Hepatic stellate cell (primary cell): ENCODE measurements around the gene GPR26.

Source experiments
- DNase-seq: peaks from one replicate; pipeline ENCODE4 v3.0.0; 2011; ENCODE audit warnings: low spot score

Gene GPR26

DNA sequence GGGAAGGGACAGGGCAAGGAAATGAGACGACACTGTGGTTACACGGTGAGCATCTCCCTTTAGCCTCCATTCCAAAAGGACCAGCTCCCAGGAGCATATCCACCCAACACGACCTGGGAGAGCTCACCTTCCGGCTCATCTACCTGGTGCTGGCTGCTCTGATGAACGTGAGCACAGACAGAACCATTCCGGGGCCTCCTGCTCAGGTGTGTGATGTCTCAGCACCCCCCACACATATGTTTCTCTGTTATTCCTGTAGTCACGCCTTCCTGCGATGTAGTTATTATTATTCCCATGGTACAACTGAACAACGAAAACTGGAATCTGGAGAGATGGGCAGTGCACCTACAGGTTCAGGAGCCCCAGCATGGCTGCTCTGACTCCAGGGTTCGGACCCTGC lies 20.5 kb upstream of the GPR26 start:
- no peak for DNase-seq

DNA sequence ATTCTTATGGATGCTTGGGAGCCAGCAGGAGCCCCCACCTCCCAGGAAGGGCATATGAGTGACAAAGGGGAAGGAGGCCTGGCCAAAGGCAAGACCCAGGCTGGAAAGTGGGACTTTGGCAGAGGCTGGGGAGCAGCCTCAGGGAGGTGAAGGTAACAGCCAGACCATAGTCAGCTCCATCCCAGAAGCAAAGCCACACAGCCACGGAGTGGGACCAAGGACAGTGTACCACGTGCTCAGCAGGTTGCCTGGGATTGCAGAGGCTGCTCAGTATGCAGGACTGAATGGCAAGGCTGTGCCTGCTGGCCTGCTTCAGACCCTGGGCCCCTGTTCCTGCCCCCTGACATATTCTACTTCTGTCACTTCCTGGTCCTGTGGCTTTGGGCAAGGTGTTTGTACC lies 17.6 kb upstream of the GPR26 start:
- no peak for DNase-seq

DNA sequence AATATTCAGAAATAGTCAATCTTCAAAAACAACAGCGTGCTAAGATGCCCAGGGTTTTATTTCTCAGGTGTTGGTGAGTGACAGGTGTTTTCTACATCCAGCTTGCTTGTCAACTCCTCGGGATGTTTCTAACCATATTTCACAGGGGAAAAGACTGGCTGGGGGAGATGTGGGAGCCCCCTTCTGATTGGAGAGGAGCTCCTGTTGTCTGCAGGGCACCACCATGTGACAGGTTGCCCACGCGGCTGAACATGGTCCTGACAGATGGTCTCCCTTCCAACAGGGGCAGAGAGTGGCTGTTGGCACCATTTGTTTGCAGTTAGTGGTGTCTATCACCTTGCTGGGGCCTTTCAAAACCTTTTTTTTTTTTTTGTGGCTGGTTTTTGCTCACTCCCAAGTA lies 16.5 kb upstream of the GPR26 start:
- DNase-seq: no peak

- DNase-seq: no peak
Measured at GRCh38 chr10:123651421-123652047, 14.6 kb upstream of the GPR26 start.

GRCh38 chr10:123655751-123656150 lies 10.4 kb upstream of the GPR26 start:
- no peak for DNase-seq

- DNase-seq: no peak
Measured at GRCh38 chr10:123663522-123663921, 2.6 kb upstream of the GPR26 start.

GRCh38 chr10:123665491-123666286 lies 466 bp upstream of the GPR26 start:
- DNase-seq: no peak

DNA sequence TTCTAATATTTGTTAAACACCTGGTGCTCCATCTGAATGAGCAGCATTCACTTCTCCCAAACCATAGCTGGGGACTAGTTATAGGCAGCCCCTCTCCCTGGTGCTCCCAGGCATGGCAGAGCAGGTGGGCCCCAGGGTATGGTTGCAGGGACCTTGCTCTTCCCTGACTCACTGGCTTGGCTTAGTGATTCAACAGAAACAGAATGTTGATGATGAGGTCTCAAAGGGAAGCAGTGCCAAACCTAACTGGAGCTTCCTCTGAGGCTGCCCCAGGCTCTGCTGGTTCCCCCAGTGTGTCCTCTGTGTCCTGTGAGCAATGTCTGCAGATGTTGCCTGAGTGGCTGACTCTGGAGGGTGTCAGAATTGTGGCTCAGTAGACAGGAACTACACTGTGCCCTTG lies 3.7 kb downstream of the GPR26 start:
- no peak for DNase-seq

DNA sequence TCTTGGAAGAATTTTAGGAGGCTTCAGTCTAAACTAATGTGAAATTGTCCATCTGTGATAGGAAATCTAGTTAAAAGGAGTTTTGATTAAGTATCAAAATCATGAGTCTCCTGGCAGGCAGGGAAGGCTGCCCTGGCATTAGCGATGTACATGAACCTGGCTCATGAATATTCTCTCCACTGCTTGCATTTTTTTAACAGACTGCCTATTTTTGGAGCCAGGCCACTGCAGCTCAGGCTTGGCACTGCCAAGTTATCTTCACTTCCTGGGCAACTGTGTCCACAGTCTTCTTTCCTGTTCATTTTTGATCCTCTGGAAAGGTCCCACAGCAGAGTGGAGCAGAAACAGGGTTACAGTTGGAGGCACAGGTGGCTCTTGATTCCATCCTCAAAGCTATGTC lies 7.0 kb downstream of the GPR26 start:
- DNase-seq: no peak

DNA sequence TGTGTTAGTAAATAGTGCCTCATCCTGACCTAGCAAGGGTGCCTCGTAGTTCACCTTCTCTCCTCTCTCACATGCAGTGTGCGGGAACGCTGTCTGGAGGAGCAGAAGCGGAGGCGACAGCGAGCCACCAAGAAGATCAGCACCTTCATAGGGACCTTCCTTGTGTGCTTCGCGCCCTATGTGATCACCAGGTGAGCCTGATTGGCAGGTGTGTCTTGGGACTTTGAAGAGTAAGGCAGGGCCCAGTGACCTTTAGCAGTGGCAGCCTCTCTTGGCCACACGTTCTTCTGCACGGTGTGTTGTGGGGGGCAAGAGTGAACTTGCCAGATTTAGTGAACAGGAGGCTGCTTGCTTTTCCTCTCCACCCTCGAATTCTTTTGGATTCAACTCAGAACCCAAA lies 8.6 kb downstream of the GPR26 start:
- DNase-seq: no peak

DNA sequence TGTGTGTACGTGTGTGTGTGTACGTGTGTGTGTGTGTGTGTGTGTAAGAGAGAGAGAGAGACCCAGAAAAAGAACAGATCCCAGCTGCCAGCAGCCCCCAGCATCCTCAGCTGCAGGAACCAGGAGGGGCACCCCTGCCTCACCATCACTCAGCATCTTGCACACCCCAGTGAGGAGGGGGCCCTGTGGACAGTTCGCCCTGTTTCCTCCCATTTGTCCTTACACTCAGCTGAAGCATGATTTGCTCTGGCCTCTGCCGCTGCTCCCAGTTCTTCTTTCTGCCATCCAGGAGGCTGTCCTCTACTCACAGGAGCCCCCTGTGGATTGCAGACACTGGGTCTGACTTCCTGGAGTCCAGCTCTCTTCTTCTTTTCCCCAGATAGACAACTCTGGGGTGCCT lies 9.7 kb downstream of the GPR26 start:
- no peak for DNase-seq

DNA sequence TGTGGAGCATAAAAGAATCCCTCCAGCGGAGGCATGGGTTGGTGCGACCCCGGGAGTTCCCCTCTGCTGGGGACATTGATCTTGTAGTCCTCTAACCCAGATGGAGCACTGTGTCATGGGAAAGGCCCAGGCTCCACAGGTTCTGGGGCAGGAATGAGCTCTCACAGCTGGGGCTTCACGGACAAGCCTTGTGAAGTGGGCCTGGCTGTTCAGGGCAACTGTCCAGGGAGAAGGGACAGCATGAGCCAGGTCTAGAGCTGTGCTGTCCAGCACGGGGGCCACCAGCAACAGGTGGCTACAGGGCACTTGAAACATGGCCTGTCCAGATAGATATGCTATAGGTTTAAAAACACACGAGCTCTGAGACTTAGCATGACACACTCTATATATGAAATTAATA lies 11.4 kb downstream of the GPR26 start:
- DNase-seq: no peak

DNA sequence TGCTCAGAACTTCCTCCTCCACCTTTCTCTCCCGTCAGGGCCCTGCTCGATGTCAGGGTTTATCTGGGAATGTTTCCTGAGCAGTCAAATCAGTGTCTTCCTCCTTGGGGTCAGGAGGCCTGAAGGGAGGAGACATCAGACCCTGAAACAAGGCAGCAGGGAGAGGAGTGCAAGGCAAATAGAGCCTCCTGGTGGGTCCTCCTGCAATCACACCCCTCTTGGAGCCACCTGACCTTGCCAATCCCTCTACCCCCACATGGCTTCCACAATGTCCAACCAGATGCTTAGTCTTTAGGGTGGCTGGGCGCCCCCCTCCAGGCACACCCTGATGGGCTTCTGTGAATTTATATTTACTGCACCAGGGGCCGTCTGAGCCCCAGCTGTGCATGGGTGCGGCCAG lies 12.2 kb downstream of the GPR26 start:
- DNase-seq: no peak

DNA sequence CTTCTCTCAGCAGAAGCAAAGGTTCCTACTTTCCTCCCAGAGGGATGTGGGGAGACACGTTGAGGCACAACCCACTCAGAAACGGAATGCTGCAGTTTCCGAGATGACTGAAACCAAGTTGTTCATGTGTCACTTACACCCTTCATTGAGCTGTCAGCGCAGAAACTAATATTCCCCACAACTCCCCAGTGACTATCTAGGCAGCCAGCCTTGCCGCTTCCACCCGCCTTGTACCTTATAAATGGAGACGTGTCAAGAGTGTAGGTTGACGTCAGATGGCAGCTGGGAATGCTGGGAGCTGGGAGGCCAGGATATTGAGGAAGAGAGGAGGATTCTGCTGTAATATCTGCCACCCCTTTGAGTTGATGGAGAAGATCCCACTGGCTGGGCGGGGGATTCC lies 15.1 kb downstream of the GPR26 start:
- no peak for DNase-seq

DNA sequence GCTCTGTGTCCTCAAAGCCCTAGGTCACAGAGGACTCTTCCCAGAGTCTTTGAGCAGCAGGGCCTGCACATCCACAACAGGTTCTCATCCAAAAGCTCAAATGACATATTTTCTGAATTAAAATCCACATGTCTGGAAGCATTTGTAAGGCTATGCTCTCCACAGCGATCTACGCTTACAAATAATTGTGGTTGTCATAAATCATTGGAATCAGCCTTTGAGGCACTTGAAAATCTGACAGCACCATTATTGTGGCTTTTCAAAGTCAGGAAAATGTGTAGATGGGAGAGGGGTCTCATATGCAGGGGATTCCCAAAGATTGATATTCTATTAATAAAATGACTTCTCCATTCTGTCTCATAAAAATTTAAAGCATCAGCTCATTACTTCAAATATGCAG lies 16.3 kb downstream of the GPR26 start:
- DNase-seq: no peak

DNA sequence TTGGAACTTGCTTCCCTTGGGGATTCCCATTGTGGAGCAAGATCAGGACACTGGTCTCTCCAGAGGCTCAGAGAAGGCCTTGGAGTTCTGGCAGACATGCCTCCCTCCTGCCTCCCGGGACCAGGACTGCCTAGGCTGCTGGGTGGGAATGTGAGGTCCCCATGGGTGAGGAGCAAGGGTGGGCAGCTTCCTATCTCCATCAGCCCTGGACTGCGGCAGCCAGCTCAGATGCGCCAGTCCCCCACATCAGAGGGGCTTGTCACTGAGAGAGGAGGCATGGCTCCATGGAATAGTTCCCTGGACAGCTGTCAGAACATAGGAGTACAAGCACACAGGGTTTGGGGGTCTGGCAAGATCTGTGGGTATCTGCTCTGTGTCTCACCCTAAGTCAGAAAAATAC lies 17.3 kb downstream of the GPR26 start:
- no peak for DNase-seq

DNA sequence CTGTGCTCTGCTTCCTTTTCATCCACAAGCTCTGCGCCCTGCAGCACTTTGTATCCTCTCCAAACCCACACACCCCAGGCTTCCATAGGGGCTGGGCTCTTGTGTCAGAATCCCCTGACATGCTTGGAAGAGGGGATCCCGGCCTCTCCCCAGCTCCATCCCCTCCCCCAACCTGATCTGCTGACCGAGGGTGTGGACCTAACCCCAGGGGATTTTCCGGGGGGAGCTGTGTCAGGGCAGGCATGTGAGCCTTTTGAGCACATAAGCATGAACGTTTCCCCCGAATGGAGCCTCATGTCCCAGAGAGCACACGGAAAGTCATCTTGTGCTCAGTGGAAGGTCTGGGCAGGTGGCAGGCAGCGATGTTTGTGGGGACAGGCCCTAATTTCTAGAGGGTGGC lies 17.7 kb downstream of the GPR26 start:
- no peak for DNase-seq

GRCh38 chr10:123685260-123685659 lies 19.1 kb downstream of the GPR26 start:
- DNase-seq: no peak

DNA sequence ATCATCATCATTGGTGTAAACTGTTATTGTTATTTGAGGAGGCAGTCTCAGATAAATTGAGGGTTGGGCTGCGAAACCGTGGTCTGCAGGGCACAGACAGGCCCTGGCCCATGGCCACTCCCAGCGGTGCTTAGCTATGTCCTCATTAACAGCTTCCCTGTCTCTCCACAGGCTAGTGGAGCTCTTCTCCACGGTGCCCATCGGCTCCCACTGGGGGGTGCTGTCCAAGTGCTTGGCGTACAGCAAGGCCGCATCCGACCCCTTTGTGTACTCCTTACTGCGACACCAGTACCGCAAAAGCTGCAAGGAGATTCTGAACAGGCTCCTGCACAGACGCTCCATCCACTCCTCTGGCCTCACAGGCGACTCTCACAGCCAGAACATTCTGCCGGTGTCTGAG lies 21.6 kb downstream of the GPR26 start:
- no peak for DNase-seq

DNA sequence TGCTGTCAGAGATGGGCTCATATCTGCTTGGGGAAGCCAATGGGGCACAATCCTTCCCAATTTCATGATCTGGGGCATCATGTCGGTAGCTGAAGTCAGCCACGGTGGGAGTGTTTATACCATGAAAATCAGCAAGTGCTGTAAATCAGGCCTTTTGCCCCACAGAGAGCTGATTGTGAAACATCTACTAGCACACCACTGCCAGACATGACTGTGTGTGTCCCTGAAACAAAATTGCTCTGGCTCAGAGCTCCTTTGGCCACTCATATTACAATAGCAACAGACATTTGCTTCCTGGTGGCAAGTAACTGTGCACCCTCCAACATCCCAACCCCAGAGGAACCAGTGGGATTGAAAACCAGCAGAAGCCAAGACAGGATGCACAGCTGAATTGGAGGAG lies 23.7 kb downstream of the GPR26 start:
- no peak for DNase-seq

DNA sequence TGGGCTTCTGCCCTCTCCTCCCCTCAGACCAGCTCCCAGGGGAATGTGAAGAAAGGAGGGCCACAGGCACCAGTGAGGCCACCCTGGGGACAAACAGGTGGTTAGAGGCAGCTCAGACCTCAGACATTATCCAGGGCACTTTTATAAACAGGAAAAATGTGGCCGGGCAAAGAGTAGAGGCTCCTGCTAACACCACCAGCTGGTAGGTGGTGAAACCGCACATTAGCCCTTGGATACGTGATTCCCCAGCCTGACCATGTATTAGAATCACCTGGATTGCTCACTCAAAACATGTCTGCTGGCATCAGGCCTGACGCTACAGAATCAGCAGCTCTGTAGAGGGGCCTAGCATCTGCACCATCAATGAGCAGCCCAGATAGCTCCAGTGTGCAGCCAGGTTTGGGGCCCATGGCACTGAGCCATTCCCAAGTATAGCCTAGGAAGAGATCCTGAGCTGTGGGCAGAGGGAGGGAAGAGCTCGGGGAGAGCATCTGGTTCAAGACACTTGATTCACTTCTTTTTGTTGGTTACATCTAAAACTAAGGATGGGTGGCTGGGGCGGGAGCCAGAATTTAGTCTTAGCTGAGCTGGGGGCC lies 37.1 kb downstream of the GPR26 start:
- no peak for DNase-seq

DNA sequence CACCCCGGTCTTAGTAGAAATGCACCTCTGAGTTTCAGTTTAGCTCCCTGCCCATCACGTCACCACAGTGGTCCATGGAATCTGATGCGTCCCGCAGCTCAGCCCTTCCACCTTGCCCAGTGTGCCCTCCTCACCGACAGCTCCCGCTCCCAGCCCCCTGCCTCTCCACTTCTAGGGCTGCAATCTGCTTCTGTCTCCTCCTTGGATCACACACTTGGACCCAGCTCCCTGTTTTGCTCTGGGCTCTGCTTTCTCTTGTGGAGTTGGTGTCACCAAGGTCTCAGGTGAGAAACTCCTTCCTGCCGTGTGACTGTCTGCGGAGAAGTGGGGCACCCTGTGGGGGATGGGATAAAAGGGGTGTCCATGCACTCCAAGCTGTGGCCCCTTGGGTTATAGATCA lies 37.9 kb downstream of the GPR26 start:
- DNase-seq: no peak

DNA sequence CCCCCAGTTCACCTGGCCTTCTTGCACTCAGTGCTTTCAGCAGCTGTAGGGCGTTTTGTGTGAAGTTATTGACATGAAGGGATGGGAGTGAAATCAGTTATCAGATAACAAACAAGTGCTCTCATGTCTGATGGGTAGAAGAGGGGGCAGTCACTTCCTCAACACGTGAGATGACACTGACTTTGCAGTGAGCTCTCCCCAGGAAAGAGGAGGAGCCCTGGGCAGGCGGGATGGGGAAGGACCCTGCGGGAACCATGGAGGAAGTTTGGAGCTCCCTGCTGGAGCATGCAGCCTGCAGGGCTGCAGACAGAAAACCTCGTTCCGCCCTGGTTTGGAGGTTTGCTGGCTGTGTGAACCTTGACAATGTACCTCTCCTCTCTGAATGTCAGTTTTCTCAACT lies 38.7 kb downstream of the GPR26 start:
- no peak for DNase-seq

DNA sequence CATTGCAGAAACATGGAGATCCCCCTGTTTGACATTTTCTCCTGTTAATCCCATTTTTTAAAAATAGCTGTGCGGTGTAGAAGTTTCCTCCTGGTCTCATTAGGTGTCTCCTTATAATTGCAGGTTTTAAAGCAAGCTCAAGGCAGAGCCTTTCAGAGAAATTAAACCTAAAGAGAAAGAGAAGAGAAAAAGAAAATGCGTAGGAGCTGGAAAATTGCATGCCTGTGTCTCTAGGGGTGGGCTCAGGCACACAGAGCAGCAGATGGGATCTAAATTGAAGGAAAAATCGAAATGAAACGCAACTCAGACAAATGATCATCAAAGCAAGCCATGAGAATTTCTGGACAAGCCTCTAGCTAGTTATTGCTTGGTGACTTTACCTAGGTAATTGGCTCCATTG lies 40.1 kb downstream of the GPR26 start:
- no peak for DNase-seq
